ENCODE data around the gene RPL13.

DNA sequence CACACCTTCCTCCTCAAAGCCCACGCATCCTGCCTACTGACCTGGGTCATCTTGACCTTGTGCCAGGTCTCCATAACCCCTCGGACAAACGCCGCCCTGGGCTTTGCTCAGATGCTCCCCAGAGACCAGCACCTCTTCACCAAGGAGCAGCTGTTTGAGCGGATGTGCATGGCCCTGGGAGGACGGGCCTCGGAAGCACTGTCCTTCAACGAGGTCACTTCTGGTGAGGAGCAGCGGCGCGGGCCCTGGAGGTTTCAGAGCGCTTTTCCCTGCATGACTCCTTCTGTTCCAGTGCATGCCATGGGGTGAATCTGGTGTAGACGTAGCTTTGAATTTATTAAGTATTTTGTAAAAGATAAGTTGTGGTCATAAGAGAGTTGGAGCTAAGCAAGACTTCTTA, 7.6 kb upstream of the RPL13 start:
- TF ChIP-seq CTCF (IDR thresholded peaks at IDR 0.05; ENCODE audit: insufficient read depth, low read length, poor library complexity, severe bottlenecking) (no peak), EZH2phosphoT487 (conservative IDR thresholded peaks at IDR 0.05; ENCODE audit: low read length) (no peak)

Measured in SU-DHL-6 (cell line).